Fibroblast of skin of right biceps (primary cell): Measurements from ENCODE around the gene MPP4.

Experiments
- DNase-seq: peaks from one replicate; pipeline ENCODE4 v3.0.0-alpha.2; 2013

MPP4 gene

DNA sequence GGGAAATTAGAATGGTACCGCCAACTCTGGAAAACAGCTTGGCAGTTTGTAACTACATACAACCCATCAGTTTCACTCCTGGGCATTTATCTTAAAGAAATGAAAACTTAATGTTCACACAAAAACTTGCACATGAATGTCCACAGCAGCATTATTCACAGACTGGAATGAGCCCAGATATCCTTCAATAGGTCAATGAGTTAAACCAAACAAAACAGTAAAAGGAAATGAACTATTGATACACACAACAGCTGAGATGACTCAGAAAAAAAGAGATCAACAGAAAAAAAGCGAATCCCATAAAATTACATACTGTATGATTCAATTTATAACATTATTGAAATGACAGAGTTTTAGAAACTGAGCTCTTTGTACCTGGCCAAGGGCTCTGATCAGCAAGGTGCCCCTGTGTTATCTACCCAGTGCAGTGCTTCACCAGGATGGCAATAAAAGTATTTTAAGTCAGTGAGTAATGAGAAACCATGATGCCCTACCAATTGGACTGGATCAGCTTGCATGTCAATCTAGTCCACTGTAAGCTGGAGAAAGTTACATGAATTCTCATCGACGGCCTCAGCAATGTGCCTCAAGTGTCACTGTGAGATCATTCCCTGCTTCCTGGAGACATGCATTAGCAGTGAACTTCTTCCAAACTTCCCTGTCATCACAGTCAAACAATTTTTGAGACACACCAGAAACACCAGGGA is 77.0 kb downstream of the MPP4 start:
- no peak for DNase-seq

DNA sequence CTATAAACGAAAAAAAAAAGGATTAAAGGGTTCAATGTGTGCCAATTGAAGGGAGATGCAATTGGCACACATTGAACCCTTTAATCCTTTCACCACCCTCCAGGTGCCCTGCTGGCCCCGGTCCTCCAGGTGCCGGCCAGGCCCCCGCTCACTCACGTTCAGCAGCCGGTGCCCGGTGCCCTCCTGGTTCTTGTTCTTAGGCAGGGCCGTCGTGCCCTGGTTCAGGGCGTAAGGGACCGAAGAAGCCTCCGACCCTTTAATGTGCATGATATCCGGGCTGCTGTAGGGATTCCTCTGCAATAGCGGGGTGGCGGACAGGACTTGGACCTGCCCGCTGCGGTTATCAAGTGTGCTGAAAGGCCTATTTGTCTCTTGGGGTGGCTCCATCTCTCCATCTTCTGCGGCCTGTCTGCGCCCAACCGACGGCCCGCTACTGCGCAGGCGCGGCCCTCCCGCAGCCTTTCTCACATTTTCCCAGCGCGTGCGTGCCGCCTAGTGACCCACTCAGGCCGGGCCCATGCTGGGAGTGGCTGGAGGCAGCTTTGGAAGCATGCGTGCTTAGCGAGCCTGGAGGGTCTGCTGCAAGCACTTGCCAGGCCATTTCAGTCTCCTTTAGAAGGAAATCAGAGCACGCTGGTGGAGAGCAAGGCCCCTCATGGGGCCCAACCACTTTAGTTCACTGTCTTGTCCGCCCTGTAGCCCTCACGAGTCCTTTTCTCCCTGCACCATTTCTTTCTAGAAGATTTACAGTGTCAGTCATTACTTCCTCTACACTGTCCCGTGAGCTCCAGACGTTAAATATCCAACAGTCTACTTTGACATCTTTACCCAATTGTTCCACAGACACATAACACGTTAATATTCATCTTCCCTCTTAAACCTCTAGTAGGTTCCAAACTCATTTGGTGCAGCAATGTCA is 79.4 kb downstream of the MPP4 start:
- DNase-seq: peak; percentile 79

DNA sequence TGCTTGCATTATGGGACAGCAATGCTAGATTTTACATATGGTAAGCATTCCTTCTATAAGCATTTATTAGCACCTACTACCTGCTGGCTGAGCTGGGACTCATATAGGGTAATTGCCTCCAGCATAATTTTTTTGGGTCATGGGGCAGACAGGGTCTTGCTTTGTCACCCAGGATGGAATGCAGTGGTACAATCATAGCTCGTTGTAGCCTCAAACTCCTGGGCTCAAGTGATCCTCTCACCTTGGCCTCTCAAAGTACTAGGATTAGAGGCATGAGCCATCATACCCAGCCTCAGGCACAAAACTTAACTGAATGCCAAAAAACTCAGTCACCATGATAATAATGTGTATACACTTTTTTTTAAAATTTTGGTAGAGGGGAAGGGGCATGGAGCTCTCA is 90.4 kb downstream of the MPP4 start:
- no peak for DNase-seq

DNA sequence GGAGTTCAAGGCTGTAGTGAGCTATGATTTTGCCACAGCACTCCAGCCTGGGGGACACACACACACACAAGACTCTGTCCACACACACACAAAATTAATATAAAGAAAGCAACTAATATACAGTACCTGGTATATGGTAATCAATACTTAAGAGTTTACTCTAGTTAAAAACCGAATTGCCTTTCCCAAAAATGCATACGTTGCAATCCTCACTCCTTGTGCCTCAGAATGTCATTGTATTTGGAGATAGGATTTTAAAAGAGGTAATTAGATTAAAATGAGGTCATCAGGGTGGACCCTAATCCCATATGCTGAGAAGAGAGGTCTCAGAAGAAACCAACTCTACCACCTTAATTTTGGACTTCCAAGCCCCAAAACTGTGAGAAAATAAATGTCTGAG is 90.9 kb downstream of the MPP4 start:
- DNase-seq: no peak

DNA sequence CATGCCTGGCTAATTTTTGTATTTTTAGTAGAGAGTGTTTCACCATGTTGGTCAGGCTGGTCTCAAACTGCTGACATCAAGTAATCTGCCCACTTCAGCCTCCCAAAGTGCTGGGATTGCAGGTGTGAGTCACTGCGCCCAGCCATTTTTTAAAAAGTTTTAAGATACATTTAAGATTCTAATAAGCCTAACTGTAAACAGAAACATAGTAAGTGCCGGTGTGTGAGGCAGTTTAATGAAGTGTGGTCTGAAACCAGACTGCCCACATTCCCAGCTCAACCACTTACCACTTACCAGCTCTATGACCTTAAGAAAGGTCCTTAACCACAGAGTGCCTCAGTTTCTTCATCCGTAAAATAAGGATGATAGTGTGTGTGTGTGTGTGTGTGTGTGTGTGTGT is 97.5 kb downstream of the MPP4 start:
- DNase-seq: no peak

DNA sequence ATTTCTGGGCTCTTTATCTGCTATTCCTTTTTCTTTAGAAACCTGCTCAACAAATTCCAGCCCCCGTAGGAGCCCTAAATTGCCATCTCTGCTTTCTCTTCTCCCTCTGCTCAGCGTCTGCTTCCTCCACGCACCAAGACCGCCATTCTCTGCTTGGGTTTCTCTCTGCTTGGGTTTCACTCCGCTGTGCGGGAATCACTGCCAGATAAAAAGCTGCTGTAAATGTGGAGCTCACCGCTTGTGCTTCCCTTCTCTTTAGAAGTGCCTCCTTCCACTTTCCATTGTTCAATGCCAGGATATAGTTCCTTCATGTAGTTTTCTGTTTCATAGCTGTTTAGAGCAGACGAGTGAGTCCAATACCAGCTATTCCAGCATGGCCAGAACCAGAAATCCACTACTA is 101.0 kb downstream of the MPP4 start:
- no peak for DNase-seq
